NCI-H526 (cell line): ENCODE measurements around the gene OXTR.

Experiments
- DNase-seq, 2 experiments: peaks; one replicate each; lab custom pipeline; 2025; lab: John Stamatoyannopoulos, UW

Gene OXTR

GRCh38 chr3:8712045-8712907 is 57.1 kb downstream of the OXTR start:
- DNase-seq, result no peak

GRCh38 chr3:8709801-8710507 is 59.5 kb downstream of the OXTR start:
- no peak for DNase-seq

GRCh38 chr3:8709287-8709686 is 60.1 kb downstream of the OXTR start:
- no peak for DNase-seq

- no peak for DNase-seq
Observed at GRCh38 chr3:8705575-8705974, 63.8 kb downstream of the OXTR start.

GRCh38 chr3:8702560-8702959 is 66.9 kb downstream of the OXTR start:
- DNase-seq, result no peak
